Posterior cingulate gyrus (tissue), 11 donors: ENCODE measurements around the gene RHBDD1.

ENCODE experiments used
- DNase-seq, 10 donors: peaks; one replicate each; pipeline versions ENCODE4 v3.0.0 to v3.0.0-alpha.2; 2020 to 2021; ENCODE audit warnings: mixed read lengths in 3 of 10
- intact Hi-C: fragments of 100-400 bp; cut with DNase I; formaldehyde crosslinking; loops from one replicate; pipeline ENCODE4 v1.15.1; 2023

The RHBDD1 gene

DNA sequence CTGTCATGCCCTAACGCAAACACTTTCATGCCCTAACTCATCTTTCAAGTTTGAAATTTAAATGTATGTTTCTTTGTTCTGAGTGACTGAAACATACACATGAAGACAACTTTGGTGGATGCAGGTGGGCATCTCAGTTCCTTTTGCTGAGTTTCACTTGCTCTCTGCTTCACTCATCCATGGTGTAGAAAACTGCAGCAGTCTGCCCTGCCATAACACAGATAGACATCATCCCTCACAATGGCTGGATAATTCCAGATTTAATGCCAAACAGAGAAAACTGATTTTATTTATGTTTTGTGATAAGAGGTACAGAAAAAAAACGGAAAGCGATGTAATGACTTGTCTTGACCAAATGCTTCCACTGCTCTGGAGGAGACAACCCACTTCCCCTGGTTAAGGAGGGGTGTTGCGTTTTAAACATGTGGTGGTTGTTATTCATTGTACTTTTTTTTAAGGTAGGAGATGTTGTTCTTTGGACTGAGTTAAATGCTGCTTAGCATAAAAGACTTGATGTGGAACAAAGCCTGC lies 70.4 kb downstream of the RHBDD1 start:
- intact Hi-C loops, result no loop called here
- no peak for DNase-seq

DNA sequence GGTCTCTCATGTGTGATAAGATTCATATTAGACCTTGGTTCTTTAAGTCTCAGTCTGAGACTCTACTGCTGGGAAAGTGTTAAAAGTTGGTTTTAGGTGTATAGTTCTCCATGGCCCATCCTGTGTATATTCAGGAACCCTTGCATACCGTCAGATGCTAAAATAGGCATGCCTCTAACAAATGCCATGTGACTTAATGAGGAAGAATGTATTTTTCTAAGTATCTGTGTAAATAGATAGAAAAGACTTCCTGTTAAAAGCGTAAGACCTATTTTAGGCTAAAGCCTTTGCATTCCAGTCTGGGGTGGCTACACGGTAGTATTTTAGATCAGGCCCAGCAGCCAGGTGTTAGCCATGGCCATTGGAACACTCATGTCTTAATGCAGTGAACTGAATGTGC lies 73.3 kb downstream of the RHBDD1 start:
- DNase-seq, result no peak
- intact Hi-C loops, result no loop called here

DNA sequence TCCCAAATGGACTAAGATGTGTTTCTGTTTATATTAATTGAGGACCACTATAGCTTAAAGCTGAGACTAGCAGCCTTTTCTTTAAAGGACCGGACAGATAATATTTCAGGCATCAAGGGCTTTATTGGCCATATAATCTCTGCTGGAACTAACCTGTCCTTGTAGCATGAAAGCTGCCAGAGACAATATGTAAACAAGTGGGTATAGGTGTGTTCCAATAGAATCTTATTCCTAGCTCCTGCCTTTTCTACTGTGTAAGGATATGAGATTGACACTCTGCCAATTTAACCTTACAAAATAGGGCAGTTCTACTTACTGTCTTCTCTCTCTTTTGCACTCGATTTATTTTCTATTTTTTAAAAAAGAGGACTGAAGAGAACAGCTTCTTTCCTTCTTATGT lies 74.0 kb downstream of the RHBDD1 start:
- no peak for DNase-seq
- intact Hi-C loops, result no loop called here

DNA sequence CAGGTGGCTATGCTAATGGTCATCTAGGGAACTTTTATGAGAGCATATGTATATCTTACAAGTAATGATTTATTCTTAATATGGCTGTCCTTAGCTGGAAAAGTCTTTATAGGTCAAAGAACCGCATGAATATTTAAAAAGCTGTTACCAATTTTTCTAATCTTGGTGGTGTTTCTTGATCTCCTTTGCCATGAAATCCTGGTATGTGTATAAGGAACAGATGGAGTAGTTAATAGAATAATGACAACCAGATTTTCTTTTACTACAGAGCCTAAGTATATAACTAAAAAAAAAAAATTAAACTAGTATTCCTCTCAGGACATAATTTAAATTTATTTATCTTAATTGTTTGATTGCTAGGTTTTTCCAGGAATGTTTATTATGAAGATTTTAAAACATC lies 74.5 kb downstream of the RHBDD1 start:
- intact Hi-C loops, result no loop called here
- no peak for DNase-seq

DNA sequence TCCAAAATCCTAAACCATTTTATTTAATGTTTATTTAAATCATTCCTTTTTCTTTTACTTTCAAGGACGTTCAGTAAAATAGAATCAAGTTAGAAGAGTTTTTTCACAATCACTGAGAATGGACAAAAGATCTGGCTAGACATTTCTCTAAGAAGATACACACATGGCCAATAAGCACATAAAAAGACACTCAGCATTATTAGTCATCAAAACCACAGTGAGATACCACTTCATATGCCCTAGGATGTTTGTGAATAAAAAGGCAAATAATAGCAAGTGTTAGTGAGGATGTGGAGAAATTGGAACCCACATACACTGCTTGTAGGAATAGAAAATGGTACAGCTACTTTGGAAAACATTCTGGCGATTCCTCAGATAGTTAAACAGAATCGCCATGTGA lies 76.1 kb downstream of the RHBDD1 start:
- DNase-seq, result no peak
- intact Hi-C loops, result no loop called here

DNA sequence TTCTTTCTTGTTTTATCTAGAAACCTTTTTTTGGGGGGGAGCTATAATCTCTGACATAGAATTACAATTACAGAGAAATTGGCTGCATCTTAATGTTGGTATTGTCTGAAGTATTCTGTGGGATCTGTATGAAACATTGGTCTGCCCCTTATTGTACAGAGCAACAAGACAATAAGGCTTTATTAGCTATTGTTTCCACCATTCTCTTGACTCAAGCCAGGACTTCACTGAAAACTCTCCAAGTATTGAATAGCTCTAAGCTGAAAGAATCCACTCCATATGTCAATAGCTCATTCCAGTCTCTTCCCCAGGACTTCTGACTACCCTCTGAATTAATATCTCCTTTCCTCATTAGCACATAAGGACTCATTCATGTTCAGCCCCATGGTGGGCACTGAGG lies 77.8 kb downstream of the RHBDD1 start:
- DNase-seq, result no peak
- intact Hi-C loops, result no loop called here

DNA sequence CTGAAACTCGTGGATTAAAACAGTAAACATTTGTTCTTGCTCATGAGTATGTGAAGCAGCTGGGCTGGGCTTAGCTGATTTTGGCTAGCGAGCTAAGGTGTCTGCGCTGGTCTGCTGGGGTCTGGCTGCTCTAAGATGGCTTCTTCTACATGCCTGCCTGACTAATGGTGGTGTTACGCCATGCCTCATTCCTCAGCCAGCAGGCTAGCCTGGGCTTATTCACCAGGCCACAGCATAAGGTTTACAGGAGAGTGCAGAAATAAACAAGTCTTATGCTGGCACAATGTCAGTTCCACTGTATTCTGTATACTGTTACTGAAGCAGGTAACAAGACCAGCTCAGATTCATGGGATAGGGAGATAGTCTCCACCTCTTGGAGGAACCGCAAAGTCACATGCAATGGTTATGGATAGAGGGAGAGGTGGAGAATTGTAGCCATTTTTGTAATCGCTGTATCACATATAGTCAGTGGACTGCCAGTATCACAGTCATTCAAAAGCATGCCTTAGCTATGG lies 80.0 kb downstream of the RHBDD1 start:
- DNase-seq, result no peak

DNA sequence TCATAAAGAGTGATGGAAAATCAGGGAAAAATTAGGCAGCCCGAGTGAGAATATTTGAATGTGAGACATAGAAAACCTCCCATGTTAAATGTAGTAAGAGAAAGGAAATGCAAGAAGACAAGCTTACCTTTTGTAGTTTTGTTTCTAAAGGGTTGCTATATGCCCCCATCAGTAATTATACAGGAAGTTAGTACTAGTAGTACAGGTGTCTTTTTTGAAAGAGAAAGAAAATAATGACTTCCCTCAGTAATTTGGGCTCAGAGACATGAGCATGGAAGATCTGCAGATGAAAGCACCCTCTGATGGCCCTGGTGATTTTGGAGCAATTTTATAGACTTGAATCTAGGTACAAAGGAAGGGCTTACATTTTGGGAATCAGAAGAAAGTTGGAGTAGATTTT lies 80.8 kb downstream of the RHBDD1 start:
- DNase-seq, result no peak
- intact Hi-C loops, result no loop called here

More for the DNA sequence above, 80.0 kb downstream of the RHBDD1 start:
- intact Hi-C loops, result no loop called here

DNA sequence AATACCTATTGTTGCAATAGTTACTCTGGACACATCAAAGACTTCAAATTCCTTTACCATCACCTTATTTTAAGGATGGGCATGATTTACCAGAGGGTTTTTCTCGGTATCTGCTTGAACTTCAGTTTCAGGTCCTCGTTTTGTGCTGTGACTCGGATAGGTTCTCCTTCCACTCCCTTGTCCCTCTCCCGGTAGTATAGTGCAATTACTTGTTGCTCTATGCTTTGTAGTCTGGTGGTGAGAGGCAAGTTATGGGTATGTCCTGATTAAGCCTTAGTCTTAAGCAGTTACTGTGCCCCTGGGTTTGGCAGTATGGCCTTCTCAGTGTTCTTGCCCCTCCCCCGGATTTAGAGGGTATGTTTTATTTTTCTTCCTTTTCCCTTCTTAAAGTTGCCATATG lies 96.6 kb downstream of the RHBDD1 start:
- intact Hi-C loops, result no loop called here
- DNase-seq, result no peak

DNA sequence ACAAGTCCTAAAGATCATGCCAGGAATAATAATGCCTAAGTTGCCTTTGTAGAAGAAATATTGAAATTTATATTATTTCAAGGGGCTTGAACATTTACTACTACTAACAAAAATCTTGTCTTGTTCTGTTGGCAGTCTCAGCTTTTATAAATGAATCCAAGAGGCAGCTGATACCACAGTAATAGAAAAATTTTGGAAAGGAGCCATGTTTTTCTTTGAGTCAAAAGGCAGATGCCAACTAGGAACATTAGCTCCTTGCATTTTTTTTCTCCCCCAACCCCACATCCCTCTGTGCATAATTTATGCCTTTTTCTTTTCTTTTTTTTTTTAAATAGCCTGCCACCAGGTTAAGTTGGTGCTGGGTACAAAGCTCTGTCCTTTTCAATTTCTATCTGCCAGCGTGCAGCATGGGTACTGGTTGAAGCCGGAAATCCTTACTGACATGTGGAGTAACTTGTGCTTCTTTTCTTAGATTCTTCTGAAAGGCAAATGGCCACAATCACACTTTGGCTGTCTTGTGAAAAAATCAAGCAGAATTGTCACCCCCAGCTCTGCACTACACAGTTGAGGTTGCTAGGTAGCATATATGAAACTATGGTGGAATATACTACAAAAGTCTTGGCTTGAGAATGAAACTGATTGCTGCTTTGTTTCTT lies 98.8 kb downstream of the RHBDD1 start:
- intact Hi-C loops, result no loop called here

DNA sequence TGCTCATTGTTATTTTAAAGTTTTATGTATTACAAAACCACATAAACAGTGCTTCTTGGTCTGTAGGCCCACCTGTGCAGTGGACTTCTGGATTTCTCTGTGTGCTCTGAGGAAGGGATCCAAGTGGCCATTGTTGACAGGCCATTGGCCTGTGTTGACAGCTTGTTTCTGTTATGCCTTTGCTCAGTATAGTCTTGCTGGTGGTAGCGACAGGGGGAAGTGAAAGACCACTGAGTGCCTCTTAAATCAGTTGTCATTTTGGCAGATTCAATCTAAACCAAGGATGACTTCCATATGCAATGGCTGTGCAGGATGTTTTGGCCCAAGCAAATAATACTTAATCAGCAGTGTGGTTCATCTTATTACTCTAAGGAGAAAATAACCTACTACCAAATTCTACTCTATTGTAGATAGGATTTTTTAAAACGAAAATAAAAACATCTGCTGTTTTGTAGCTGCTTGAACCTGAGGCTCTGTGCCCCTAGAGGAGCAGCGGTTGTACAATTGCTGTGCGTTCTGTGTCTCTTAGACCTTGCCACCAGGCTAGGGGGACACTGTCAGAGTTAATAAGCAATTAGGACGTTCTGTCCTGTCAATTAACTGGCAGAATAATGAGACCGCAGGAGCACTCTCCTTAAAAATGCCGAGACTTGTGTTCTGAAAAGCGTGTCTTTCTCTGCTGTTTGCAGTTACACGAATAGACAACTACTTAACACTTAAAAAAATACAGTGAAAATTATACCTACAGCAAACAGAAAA lies 108.2 kb downstream of the RHBDD1 start:
- no peak for DNase-seq
- intact Hi-C loops, result no loop called here

More for the DNA sequence above, 98.8 kb downstream of the RHBDD1 start:
- DNase-seq, result no peak

DNA sequence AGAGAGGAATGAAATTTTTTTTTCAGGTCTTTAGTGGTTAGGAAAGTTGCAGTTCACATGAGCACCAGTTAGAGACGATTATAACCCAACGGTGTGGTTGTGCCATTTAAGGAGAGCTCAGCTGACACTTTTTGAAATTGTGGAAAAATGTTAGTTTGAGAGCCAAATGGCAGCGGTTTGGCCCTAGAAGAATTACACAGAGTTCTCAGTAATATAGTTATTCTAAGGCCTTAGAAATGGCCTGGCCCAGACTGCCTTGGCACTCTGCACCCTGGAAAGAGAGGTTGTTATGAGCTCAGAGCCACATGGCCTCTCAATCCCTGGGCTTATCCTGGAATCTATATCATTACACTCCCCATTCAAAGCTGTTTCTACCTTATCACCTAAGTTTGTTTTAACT lies 117.4 kb downstream of the RHBDD1 start:
- DNase-seq, result no peak
- intact Hi-C loops, result no loop called here

DNA sequence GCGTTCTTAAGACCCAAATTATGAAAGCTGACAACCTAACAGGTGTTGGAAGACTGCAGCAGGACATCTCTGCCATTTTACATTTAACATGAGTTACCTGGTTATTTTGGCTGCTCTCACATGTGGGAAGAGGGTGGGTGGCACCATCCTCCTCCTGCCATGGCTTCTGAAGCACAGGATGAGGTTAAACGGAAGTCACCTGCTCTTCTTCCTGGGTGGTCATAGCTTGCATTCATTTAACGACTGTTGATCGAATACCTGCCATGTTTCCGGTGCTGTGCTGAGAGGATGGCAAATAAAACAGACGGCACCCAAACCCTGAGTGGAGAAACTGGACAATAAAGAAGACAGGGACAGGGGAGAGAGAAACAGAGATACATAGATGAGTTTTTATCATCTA lies 118.0 kb downstream of the RHBDD1 start:
- no peak for DNase-seq

DNA sequence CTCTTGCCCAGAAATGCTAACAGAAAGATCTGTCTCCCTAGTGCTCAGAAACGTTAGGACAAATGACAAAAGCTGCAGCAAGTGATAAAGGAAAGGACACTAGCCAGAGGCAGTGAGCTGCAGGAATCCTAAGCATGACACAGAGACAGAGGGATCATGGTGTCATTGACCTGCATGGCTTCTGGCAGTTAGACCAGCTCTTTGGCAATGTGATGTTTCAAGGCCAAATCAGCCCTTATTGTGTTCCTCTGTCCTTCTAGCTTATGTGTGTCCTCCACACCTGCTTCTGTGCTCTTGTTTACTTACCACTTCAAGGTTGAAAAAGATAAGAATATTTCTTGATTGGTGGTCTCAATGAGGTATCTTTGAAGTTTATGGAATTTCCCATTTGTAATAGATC lies 120.8 kb downstream of the RHBDD1 start:
- intact Hi-C loops, result no loop called here
- no peak for DNase-seq

More for the DNA sequence above, 118.0 kb downstream of the RHBDD1 start:
- intact Hi-C loops, result no loop called here

DNA sequence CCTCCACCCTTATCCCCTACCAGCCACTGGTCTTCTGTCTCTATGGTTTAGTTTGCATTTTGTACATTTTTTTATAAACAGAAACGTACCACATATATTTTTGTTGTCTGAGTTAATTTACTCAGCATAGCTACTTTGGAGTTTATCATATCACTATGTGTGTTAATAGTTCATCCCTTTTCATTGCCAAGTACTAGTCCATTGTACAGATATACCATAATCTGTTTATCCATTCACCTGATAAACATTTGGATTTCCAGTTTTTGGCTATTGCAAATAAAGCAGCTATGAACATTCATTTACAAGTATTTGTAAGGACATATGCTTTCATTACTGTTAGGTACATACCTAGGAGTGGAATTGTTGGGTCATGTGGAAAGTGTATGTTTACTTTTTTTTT lies 123.6 kb downstream of the RHBDD1 start:
- DNase-seq, result no peak
- intact Hi-C loops, result no loop called here

DNA sequence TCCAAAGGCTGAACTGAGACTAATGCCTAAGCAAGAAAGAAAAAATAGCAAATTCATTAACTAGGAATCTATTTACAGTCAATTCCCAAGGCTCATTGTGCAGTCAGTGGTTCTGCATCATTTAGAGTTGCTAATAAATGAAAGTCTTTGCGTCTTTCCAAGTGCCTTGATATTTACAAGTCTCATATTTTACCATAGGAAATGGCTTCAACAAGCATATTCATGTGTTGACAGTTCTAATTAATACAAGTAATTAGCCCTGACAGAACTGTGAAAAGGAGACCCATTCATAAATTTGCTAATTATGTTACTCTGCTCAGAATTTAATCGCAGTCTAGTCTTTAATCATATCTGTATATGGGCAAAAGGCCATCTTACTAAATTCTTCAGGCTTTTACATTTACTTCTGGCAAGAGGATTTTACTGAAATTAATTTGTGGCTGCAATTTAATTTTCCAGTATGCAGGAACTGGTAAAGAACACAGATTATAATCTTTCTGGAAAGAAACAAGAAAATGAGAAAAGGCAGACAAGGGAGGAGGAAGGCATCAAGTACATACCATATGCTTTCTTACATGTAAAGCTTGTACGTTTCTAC lies 126.4 kb downstream of the RHBDD1 start:
- no peak for DNase-seq
- intact Hi-C loops, result no loop called here

DNA sequence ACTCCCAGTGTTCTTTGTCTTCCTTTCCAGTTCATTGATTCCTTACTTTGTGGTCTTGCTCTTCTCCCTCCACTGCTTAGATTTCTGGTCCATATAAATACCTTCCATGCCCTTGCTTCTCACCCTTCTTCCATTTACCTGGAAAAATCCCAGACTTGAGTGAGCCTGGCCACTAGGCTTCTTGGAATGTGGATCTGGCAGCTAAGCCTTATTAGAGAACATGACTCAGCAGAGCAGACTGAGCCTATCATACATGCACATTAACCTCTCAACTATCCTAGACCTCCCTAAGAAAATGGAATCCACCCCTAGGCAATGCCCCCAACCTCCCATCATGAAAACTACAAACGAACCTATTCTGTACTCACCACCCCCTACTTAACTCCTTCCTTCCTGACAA lies 127.7 kb downstream of the RHBDD1 start:
- intact Hi-C loops, result no loop called here
- no peak for DNase-seq

DNA sequence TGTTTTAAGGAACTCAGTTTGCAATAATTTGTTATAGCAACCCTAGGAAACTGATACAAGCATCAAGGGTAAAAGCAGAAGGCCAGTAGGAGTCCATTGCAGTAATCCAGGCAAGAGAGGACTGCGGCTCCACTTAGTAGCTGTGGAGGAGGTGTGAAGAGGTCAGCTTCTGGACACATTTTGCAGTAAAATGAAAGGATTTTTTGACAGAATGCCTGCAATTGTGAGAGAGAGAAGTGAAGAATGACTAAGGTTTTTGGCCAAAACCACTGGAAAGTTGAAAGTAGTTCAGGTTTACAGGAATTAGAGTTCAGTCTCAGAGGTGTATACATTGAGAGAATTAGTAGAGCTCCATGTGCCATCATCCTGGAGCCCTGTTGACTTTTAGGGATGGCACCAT lies 129.5 kb downstream of the RHBDD1 start:
- DNase-seq, result no peak
- intact Hi-C loops, result no loop called here

DNA sequence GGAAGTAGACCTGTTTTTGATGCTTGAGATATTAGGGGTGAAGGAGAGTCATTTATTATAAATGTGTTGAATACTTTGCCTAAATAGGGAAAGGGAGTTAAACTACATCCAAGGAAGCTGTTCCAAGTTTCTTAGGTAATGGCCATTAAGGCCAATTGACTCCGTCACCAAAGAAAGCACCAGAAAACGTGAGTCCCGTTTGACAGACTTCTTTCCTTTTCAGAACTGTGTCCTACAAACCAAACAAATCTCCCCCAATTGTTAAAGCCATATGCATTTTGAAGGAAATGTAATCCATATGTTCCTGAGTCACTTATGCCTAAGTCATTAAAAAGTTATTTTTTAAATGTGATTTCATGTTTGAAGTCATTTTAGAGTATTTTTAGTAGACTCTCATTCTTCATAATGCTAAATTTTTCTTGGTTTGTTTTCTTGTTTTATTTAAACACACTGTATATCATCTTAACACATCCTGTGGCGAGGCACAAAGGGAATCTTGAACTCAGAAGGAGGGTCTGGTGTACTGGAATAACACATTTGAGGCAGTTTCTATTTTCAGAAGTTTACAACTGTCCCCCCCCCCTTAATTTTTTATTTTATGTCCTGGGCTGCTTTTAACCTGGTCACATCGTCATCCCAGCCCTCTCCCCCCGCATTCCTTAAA lies 133.7 kb downstream of the RHBDD1 start:
- DNase-seq, result no peak
- intact Hi-C loops, result no loop called here

DNA sequence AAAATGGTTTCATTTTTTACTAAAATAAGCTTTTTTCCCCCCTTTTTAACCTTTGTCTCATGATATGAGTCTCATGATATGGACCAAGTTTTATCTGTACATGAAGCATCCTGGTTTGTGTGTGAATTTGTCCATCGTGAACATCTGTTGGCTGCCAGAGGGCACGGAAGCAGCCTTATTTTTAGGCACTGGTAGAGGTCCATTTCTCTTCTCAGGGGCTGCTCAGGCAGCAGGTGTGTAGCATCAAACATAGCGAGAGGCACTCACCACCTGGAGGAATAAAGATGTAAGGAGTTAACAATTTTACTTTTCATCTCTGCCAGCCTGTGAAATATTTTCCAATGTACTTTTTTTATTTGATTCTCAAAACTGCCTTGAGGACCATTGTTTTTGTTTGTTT lies 134.5 kb downstream of the RHBDD1 start:
- DNase-seq, result no peak
- intact Hi-C loops, result no loop called here

DNA sequence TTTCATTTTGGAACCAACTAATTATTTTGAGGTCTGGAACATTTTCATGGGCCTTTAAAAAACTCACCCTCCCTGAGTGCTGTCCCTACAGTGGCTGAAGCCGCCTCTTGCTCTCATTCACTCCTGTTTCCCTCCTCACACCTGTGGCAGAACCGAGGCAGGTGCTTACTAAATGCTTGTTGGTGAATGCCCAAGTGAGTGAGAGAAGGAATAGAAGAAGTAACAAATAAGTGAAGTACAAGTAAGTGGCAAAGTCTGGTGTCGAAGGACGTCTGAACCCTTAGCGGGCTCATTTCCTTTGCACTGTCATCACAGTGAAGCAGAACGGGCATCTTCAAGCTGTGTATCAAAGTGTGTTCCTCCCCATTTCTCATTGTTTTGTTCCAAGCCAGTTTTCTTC lies 135.2 kb downstream of the RHBDD1 start:
- intact Hi-C loops, result no loop called here
- no peak for DNase-seq
